GM06990 (cell line): ENCODE measurements around the gene CDT1.

Experiments used
- DNase-seq: peaks from one replicate; pipeline ENCODE4 v3.0.0-alpha.2; 2011; ENCODE audit not compliant: insufficient read length; ENCODE audit errors: extremely low read depth
- H3K27me3 ChIP-seq: replicated peaks from 2 replicates; pipeline ENCODE4 v1.6.0; 2011; ENCODE audit warnings: low read length; ENCODE audit not compliant: control insufficient read depth, insufficient read depth
- H3K36me3 ChIP-seq: 2 replicates; pipeline ENCODE4 v1.5.1; 2011; ENCODE audit warnings: low read length; ENCODE audit not compliant: control insufficient read depth, insufficient read depth
- H3K4me3 ChIP-seq: replicated peaks from 2 replicates; pipeline ENCODE4 v1.5.1; 2011; ENCODE audit warnings: low read depth, mild to moderate bottlenecking, control low read depth, low read length
- CTCF ChIP-seq: IDR thresholded peaks from 2 replicates; pipeline ENCODE4 v1.5.1; 2011; ENCODE audit warnings: low read length, control low read depth, mild to moderate bottlenecking, inconsistent platforms; ENCODE audit not compliant: insufficient read depth, poor library complexity, severe bottlenecking

Gene CDT1

GRCh38 chr16:88854306-88855111 is 50.9 kb downstream of the CDT1 start:
- TF ChIP-seq CTCF: no peak
- H3K27me3 ChIP-seq: no peaks in the 10 kb centered on the region
- no peak overlapping the region for H3K4me3 ChIP-seq
- peak; percentile 43 for DNase-seq
- peaks cover 6% of the 10 kb centered on the region for H3K36me3 ChIP-seq

GRCh38 chr16:88855176-88855575 is 51.6 kb downstream of the CDT1 start:
- peaks cover 11% of the 10 kb centered on the region for H3K36me3 ChIP-seq
- no peak for TF ChIP-seq CTCF
- no peak overlapping the region for H3K4me3 ChIP-seq
- DNase-seq: no peak
- H3K27me3 ChIP-seq: no peaks in the 10 kb centered on the region

- Histone ChIP-seq H3K36me3 (peaks cover 13% of the 10 kb centered on the region), H3K4me3 (peak overlapping the region; percentile 99), H3K27me3 (no peaks in the 10 kb centered on the region)
- no peak for DNase-seq
- no peak for TF ChIP-seq CTCF
Measured at GRCh38 chr16:88855736-88856121, 52.1 kb downstream of the CDT1 start.

GRCh38 chr16:88856122-88856827 is 52.7 kb downstream of the CDT1 start:
- DNase-seq: no peak
- TF ChIP-seq CTCF: no peak
- Histone ChIP-seq H3K4me3 (peak overlapping the region; percentile 99), H3K36me3 (peaks cover 13% of the 10 kb centered on the region), H3K27me3 (no peaks in the 10 kb centered on the region)

- no peak for TF ChIP-seq CTCF
- H3K36me3 ChIP-seq: peaks cover 14% of the 10 kb centered on the region
Measured at GRCh38 chr16:88856828-88857727, 53.5 kb downstream of the CDT1 start, which contains the start of the genes GALNS and TRAPPC2L. Gene GALNS (minus strand): TSS chr16:88856947. CDS start chr16:88856877, 70 bp downstream. Gene TRAPPC2L (plus strand): TSS chr16:88857127. CDS start chr16:88857151, 24 bp downstream.

More at GRCh38 chr16:88856828-88857727, 53.5 kb downstream of the CDT1 start, which contains the start of the genes GALNS and TRAPPC2L:
- Histone ChIP-seq H3K27me3 (no peaks in the 10 kb centered on the region), H3K4me3 (peak within 1 kb of the TSS; percentile 99)
- peak; percentile 93 for DNase-seq
